HepG2 (cell line): ENCODE data around the gene MFAP1. TPM values are rescaled to one million over a fixed set of nuclear protein-coding genes. Genes with fewer than 3 reads are reported as not detected.

Experiments used
- AGO2 ChIP-seq: fragments of 200-400 bp; formaldehyde crosslinking; optimal IDR thresholded peaks from 2 replicates; pipeline ENCODE3; 2017; ENCODE audit warnings: mild to moderate bottlenecking, low read depth, low read length, moderate library complexity
- ATF6 ChIP-seq: sonication (generic); formaldehyde crosslinking; conservative IDR thresholded peaks from 2 replicates; pipeline ENCODE4 v1.4.0; 2020; ENCODE audit warnings: missing genetic modification reagents
- BHLHE40 ChIP-seq: IDR thresholded peaks from 2 replicates; pipeline ENCODE4 v1.6.1; 2011; ENCODE audit warnings: low read length, improper control_type of control experiment
- ETV5 ChIP-seq: IDR thresholded peaks from 2 replicates; pipeline ENCODE4 v1.6.1; 2018; ENCODE audit warnings: missing biosample characterization, missing genetic modification reagents, inconsistent platforms, borderline replicate concordance
- GTF3A ChIP-seq: sonication (generic); formaldehyde crosslinking; conservative IDR thresholded peaks from 2 replicates; pipeline ENCODE4 v1.4.0; 2020; ENCODE audit warnings: mild to moderate bottlenecking, missing genetic modification reagents
- IKZF4 ChIP-seq: sonication (generic); formaldehyde crosslinking; IDR thresholded peaks from 2 replicates; pipeline ENCODE4 v1.5.1; 2020; ENCODE audit warnings: borderline replicate concordance, mild to moderate bottlenecking, low read depth, missing genetic modification reagents; ENCODE audit errors: not compliant biosample characterization
- JUN ChIP-seq: sonication (generic); formaldehyde crosslinking; IDR thresholded peaks from 2 replicates; pipeline ENCODE4 v1.4.0; 2020; ENCODE audit warnings: mild to moderate bottlenecking, missing genetic modification reagents
- MBNL3 ChIP-seq: fragments of 250-450 bp; sonication (Bioruptor Pico); conservative IDR thresholded peaks from 2 replicates; pipeline ENCODE4 v1.8.0; 2022; ENCODE audit warnings: mild to moderate bottlenecking, inconsistent platforms
- NCOR1 ChIP-seq: fragments of 200-600 bp; sonication (generic); IDR thresholded peaks from 2 replicates; pipeline ENCODE4 v1.7.0; 2017; ENCODE audit warnings: antibody characterized with exemption, low read length, borderline replicate concordance
- NFIC ChIP-seq: IDR thresholded peaks from 2 replicates; pipeline ENCODE4 v1.6.1; 2012; ENCODE audit warnings: mild to moderate bottlenecking, low read length, inconsistent platforms
- NONO ChIP-seq, 2 experiments: fragments of 450-650 bp in 1 of 2; sonication (generic) in 1 of 2; formaldehyde crosslinking in 1 of 2; IDR thresholded peaks in 1 of 2; conservative IDR thresholded peaks in 1 of 2; 2 replicates each; pipeline versions ENCODE4 v1.6.1 to v1.8.0; 2017 to 2022; ENCODE audit warnings: mild to moderate bottlenecking in 1 of 2, missing genetic modification reagents in 1 of 2, moderate library complexity in 1 of 2
- RFX5 ChIP-seq: IDR thresholded peaks from 2 replicates; pipeline ENCODE4 v1.6.1; 2011; ENCODE audit warnings: low read depth, low read length, improper control_type of control experiment
- SP1 ChIP-seq, 2 experiments: fragments of 450-650 bp in 1 of 2; sonication (generic) in 1 of 2; formaldehyde crosslinking in 1 of 2; IDR thresholded peaks; 2 replicates each; pipeline versions ENCODE4 v1.4.0 to v1.6.1; 2016 to 2020; ENCODE audit warnings: missing genetic modification reagents in 1 of 2
- TBP ChIP-seq: sonication (generic); formaldehyde crosslinking; IDR thresholded peaks from 2 replicates; pipeline ENCODE4 v1.5.0; 2020; ENCODE audit warnings: missing genetic modification reagents
- ZBTB10 ChIP-seq: sonication (generic); formaldehyde crosslinking; IDR thresholded peaks from 2 replicates; pipeline ENCODE4 v1.4.0; 2020; ENCODE audit warnings: missing genetic modification reagents, borderline replicate concordance
- ZBTB25 ChIP-seq: IDR thresholded peaks from 2 replicates; pipeline ENCODE4 v1.6.1; 2018; ENCODE audit warnings: missing genetic modification reagents
- ZMAT3 ChIP-seq: sonication (generic); formaldehyde crosslinking; conservative IDR thresholded peaks from 2 replicates; pipeline ENCODE4 v1.7.0; 2021; ENCODE audit warnings: missing genetic modification reagents
- ZNF546 ChIP-seq: sonication (generic); formaldehyde crosslinking; conservative IDR thresholded peaks from 2 replicates; pipeline ENCODE4 v1.8.1; 2023; ENCODE audit warnings: mild to moderate bottlenecking, missing genetic modification reagents
- ZNF558 ChIP-seq: sonication (generic); formaldehyde crosslinking; IDR thresholded peaks from 2 replicates; pipeline ENCODE4 v1.9.0; 2022; ENCODE audit warnings: mild to moderate bottlenecking, missing genetic modification reagents, borderline replicate concordance
- ZNF569 ChIP-seq: sonication (generic); formaldehyde crosslinking; IDR thresholded peaks from 2 replicates; pipeline ENCODE4 v1.5.0; 2020; ENCODE audit warnings: mild to moderate bottlenecking, missing genetic modification reagents, moderate library complexity, borderline replicate concordance
- ZNF580 ChIP-seq: IDR thresholded peaks from 2 replicates; pipeline ENCODE4 v1.6.1; 2016; ENCODE audit warnings: low read depth, borderline replicate concordance
- ZNF713 ChIP-seq: sonication (generic); formaldehyde crosslinking; IDR thresholded peaks from 2 replicates; pipeline ENCODE4 v1.4.0; 2020; ENCODE audit warnings: mild to moderate bottlenecking, missing genetic modification reagents
- ZNF768 ChIP-seq: sonication (generic); formaldehyde crosslinking; IDR thresholded peaks from 2 replicates; pipeline ENCODE4 v1.4.0; 2020; ENCODE audit warnings: missing genetic modification reagents
- polyA plus RNA-seq, 8 experiments: library from polyadenylated mRNA; depleted of rRNA in 3 of 8; stranded (reverse) in 7 of 8; unstranded in 1 of 8; fragments of >200 nt; fragmentation: Illumina TruSeq in 4 of 8; extraction: Trizol in 4 of 8; gene quantifications; 2 replicates each; pipeline versions ENCODE4 v1.2.1 to v1.2.3, GENCODE V29; 2011 to 2016; ENCODE audit warnings: low read depth in 4 of 8, missing spikeins in 1 of 8, mixed read lengths in 1 of 8; ENCODE audit not compliant: insufficient read depth in 1 of 8
- total RNA-seq, 5 experiments: library from RNA; depleted of rRNA; stranded (reverse); fragments of >200 nt; fragmentation: Illumina TruSeq; extraction: Trizol; gene quantifications; 2 replicates each; pipeline ENCODE4 v1.2.3, GENCODE V29; 2016; ENCODE audit warnings: low read depth in 1 of 5

The MFAP1 gene
- total and polyA plus RNA-seq, 2 of the 13 experiments (the other 11 are each of a cell fraction or from before 2014, with no cell fraction given): 11.8 to 39.5 TPM

GRCh38 chr15:43791993-43792760, 32.3 kb downstream of the MFAP1 start, which contains the start of gene SERF2 (continued):
- no peak for TF ChIP-seq GTF3A (CRISPR knock-in tag)
- no peak for TF ChIP-seq ZNF546 (CRISPR knock-in tag)
- TF ChIP-seq IKZF4 (CRISPR knock-in tag): no peak
- TF ChIP-seq ZNF580 (CRISPR knock-in tag): peak; percentile 23; the same call in 1 of the 2 replicates
- TF ChIP-seq ATF6: no peak
- TF ChIP-seq ZBTB10 (CRISPR knock-in tag): peak; percentile 92; the same call in 1 of the 2 replicates
- peak; percentile 59; the same call in 1 of the 2 replicates for TF ChIP-seq JUN (CRISPR knock-in tag)
- TF ChIP-seq AGO2: peak; percentile 96
- 0 out of 2 replicates have a peak, but pooled peaks have one; percentile 33 for TF ChIP-seq ETV5 (CRISPR knock-in tag)
- peak; percentile 73; the same call in 1 of the 2 replicates for TF ChIP-seq ZNF713 (CRISPR knock-in tag)
- TF ChIP-seq TBP (CRISPR knock-in tag): no peak
- peak; percentile 96 for TF ChIP-seq BHLHE40
- TF ChIP-seq NCOR1: no peak
- TF ChIP-seq ZNF558: no peak
- TF ChIP-seq ZMAT3 (CRISPR knock-in tag): peak; percentile 63; the same call in 1 of the 2 replicates
- TF ChIP-seq ZNF569: no peak
- 0 out of 2 replicates have a peak, but pooled peaks have one; percentile 54 for TF ChIP-seq ZBTB25 (CRISPR knock-in tag)
- no peak for TF ChIP-seq NONO (IDR thresholded peaks at IDR 0.05)
- TF ChIP-seq NONO (CRISPR knock-in tag; conservative IDR thresholded peaks at IDR 0.05): peak; percentile 40; the same call in 1 of the 2 replicates
- TF ChIP-seq SP1 (IDR thresholded peaks at IDR 0.05): no peak
- TF ChIP-seq SP1 (CRISPR knock-in tag; IDR thresholded peaks at IDR 0.05): peak; percentile 87
- TF ChIP-seq MBNL3 (CRISPR knock-in tag): no peak
- no peak for TF ChIP-seq ZNF768 (CRISPR knock-in tag)
- TF ChIP-seq RFX5: peak; percentile 27; the same call in 1 of the 2 replicates
- TF ChIP-seq NFIC: no peak
